Measurements from ENCODE around the gene MYEOV. TPM values are rescaled to one million over a fixed set of nuclear protein-coding genes. Genes with fewer than 3 reads are reported as not detected.

The MYEOV gene
- total RNA-seq, 4 donors from 2014 or later = 0.55 to 1.1 TPM; not detected in 2

- Histone ChIP-seq H3K4me1 (peaks cover 34 to 54% (median 39%) of the 10 kb centered on the region in 4 donors), H3K27me3 (no peaks in the 10 kb centered on the region), H3K36me3 (no peaks in the 10 kb centered on the region), H3K9me3 (no peaks in the 10 kb centered on the region), H3K27ac (no peak overlapping the region), H3K4me3 (no peak overlapping the region)
- in situ Hi-C loops (cut with MboI; ENCODE audit: low pct_ligation_motif_present in 1 of 4, low pct_unique_long_range_greater_than_20kb in 1 of 4, low sequenced_read_pairs in 3 of 4) = no loop called here
- TF ChIP-seq POLR2AphosphoS5 (IDR thresholded peaks at IDR 0.05) (no peak), POLR2A (IDR thresholded peaks at IDR 0.05) (no peak), CTCF (IDR thresholded peaks at IDR 0.05) (no peak), EP300 (IDR thresholded peaks at IDR 0.05; ENCODE audit: low read depth) (no peak)
- no peak for DNase-seq
- 94% methylated on average over 11 of the region's 11 CpGs; no CpG with 5 or more reads in 1 of the 2 donors for WGBS, 2 donors (ENCODE audit: low coverage in 1 of 2)
- intact Hi-C loops (cut with DNase I; ENCODE audit: low total_unique reads) = no loop called here
Observed at GRCh38 chr11:69301081-69301454, 7.1 kb downstream of the MYEOV start.

- 88% methylated on average over 13 of the region's 13 CpGs; no CpG with 5 or more reads in 1 of the 2 donors for WGBS, 2 donors (ENCODE audit: low coverage in 1 of 2)
- Histone ChIP-seq H3K36me3 (no peaks in the 10 kb centered on the region), H3K27ac (peak overlapping the region in 3 of 4 donors; percentile 19 to 28 (median 26)), H3K4me1 (peaks cover 29 to 47% (median 32%) of the 10 kb centered on the region in 4 donors), H3K4me3 (no peak overlapping the region), H3K27me3 (no peaks in the 10 kb centered on the region), H3K9me3 (no peaks in the 10 kb centered on the region)
- TF ChIP-seq CTCF (IDR thresholded peaks at IDR 0.05) (no peak), EP300 (IDR thresholded peaks at IDR 0.05; ENCODE audit: low read depth) (no peak), POLR2A (IDR thresholded peaks at IDR 0.05) (no peak), POLR2AphosphoS5 (IDR thresholded peaks at IDR 0.05) (peak in 1 of 3 donors; percentile 59)
- in situ Hi-C loops (cut with MboI; ENCODE audit: low pct_ligation_motif_present in 1 of 4, low pct_unique_long_range_greater_than_20kb in 1 of 4, low sequenced_read_pairs in 3 of 4) (no loop called here), intact Hi-C loops (cut with DNase I; ENCODE audit: low total_unique reads) (no loop called here)
- DNase-seq = peak; percentile 83
Observed at GRCh38 chr11:69301455-69302401, 7.8 kb downstream of the MYEOV start.

- in situ Hi-C loops (cut with MboI; ENCODE audit: low pct_ligation_motif_present in 1 of 4, low pct_unique_long_range_greater_than_20kb in 1 of 4, low sequenced_read_pairs in 3 of 4) (no loop called here), intact Hi-C loops (cut with DNase I; ENCODE audit: low total_unique reads) (no loop called here)
- H3K9me3 ChIP-seq = no peaks in the 10 kb centered on the region
- no peak for TF ChIP-seq EP300 (IDR thresholded peaks at IDR 0.05; ENCODE audit: low read depth)
- TF ChIP-seq POLR2AphosphoS5 (IDR thresholded peaks at IDR 0.05) = no peak
- no peak for TF ChIP-seq CTCF (IDR thresholded peaks at IDR 0.05)
- no peak for TF ChIP-seq POLR2A (IDR thresholded peaks at IDR 0.05)
- peak overlapping the region in 2 of 4 donors; percentile 26 to 28 for H3K27ac ChIP-seq
- peaks cover 24 to 39% (median 25%) of the 10 kb centered on the region in 4 donors for H3K4me1 ChIP-seq
- WGBS, 2 donors (ENCODE audit: low coverage in 1 of 2) = 87% methylated on average over 7 of the region's 8 CpGs; no CpG with 5 or more reads in 1 of the 2 donors
- no peak for DNase-seq
- H3K27me3 ChIP-seq = no peaks in the 10 kb centered on the region
- no peaks in the 10 kb centered on the region for H3K36me3 ChIP-seq
- no peak overlapping the region for H3K4me3 ChIP-seq
Observed at GRCh38 chr11:69302447-69303020, 8.6 kb downstream of the MYEOV start.

- no peak for TF ChIP-seq POLR2A (IDR thresholded peaks at IDR 0.05)
- TF ChIP-seq EP300 (IDR thresholded peaks at IDR 0.05; ENCODE audit: low read depth) = no peak
- no peaks in the 10 kb centered on the region for H3K9me3 ChIP-seq
- peaks cover 15 to 30% (median 16%) of the 10 kb centered on the region in 4 donors for H3K4me1 ChIP-seq
- in situ Hi-C loops (cut with MboI; ENCODE audit: low pct_ligation_motif_present in 1 of 4, low pct_unique_long_range_greater_than_20kb in 1 of 4, low sequenced_read_pairs in 3 of 4) = no loop called here
- no peaks in the 10 kb centered on the region for H3K36me3 ChIP-seq
- H3K27me3 ChIP-seq = no peaks in the 10 kb centered on the region
- H3K27ac ChIP-seq = no peak overlapping the region
- intact Hi-C loops (cut with DNase I; ENCODE audit: low total_unique reads) = no loop called here
- H3K4me3 ChIP-seq = no peak overlapping the region
- DNase-seq = no peak
- WGBS, 2 donors (ENCODE audit: low coverage in 1 of 2) = 95 to 100% methylated on average over 1 to 18 of the region's 18 CpGs
Observed at GRCh38 chr11:69303427-69303826, 9.5 kb downstream of the MYEOV start.

Measured in transverse colon (tissue), 4 donors.